ENCODE data around the gene SNORC. TPM values are rescaled to one million over a fixed set of nuclear protein-coding genes. Genes with fewer than 3 reads are reported as not detected.
"Not testable (repeated sequence)": the region's sequence is repeated elsewhere in the genome, so short reads cannot be mapped to it uniquely, and the experiment has no call there.

SNORC gene
- total and polyA plus RNA-seq, 2 of the 13 experiments (the other 11 are each of a cell fraction or from before 2014, with no cell fraction given) = 59.1 to 86.1 TPM

- H3K4me2 ChIP-seq (ENCODE audit: low read depth, low read length); in situ Hi-C loops (cut with HindIII; ENCODE audit: extremely low pct_ligation_motif_present, low pct_unique_long_range_greater_than_20kb): not testable (repeated sequence)
These were observed 37.0 kb downstream of the SNORC start for GRCh38 chr2:232906867-232907717.

GRCh38 chr2:232907718-232908085 lies 37.6 kb downstream of the SNORC start:
- ATAC-seq; FAIRE-seq; H4K20me1 ChIP-seq (ENCODE audit: insufficient read depth, low read length); H3K9ac ChIP-seq (ENCODE audit: insufficient read depth, low read depth, low read length); H3K4me2 ChIP-seq (ENCODE audit: low read depth, low read length); POLR2A ChIA-PET; H3K36me3 ChIP-seq (replicated peaks in 1 of 2; ENCODE audit: control insufficient read depth in 1 of 2, insufficient read depth in 2 of 2, low read length in 2 of 2); H3K4me3 ChIP-seq (replicated peaks in 1 of 3; ENCODE audit: insufficient read depth in 1 of 3, low read depth in 2 of 3, low read length in 3 of 3); intact Hi-C loops (cut with micrococcal nuclease; ENCODE audit: unreplicated experiment); in situ Hi-C loops (cut with HindIII; ENCODE audit: extremely low pct_ligation_motif_present, low pct_unique_long_range_greater_than_20kb); H2AFZ ChIP-seq (ENCODE audit: low read length); H3K27me3 ChIP-seq (ENCODE audit: control insufficient read depth in 1 of 2, insufficient read depth in 2 of 2, low read length in 2 of 2); BruUV-seq (replicated peaks); H3K4me1 ChIP-seq (ENCODE audit: insufficient read depth, low read length); DNase-seq (ENCODE audit: low spot score); H3K79me2 ChIP-seq (ENCODE audit: insufficient read depth, low read length); H3K27ac ChIP-seq (ENCODE audit: extremely low read length, insufficient read depth, low read length); CTCF ChIA-PET (ENCODE audit: low intra/inter-chr PET ratio, low total read pairs): not testable (repeated sequence)
- peaks cover 21% of the 10 kb centered on the region for H3K9me3 ChIP-seq (ENCODE audit: low read length)
- 97% methylated on average over 9 of the region's 9 CpGs for WGBS (ENCODE audit: low lambda C conversion rate)

More at GRCh38 chr2:232906867-232907717, 37.0 kb downstream of the SNORC start:
- H3K9me3 ChIP-seq (ENCODE audit: low read length) = peaks cover 17% of the 10 kb centered on the region
- CTCF ChIA-PET (ENCODE audit: low intra/inter-chr PET ratio, low total read pairs); POLR2A ChIA-PET; H3K27me3 ChIP-seq (ENCODE audit: control insufficient read depth in 1 of 2, insufficient read depth in 2 of 2, low read length in 2 of 2); H3K4me1 ChIP-seq (ENCODE audit: insufficient read depth, low read length); H3K27ac ChIP-seq (ENCODE audit: extremely low read length, insufficient read depth, low read length); H2AFZ ChIP-seq (ENCODE audit: low read length); DNase-seq (ENCODE audit: low spot score); H3K79me2 ChIP-seq (ENCODE audit: insufficient read depth, low read length); H3K9ac ChIP-seq (ENCODE audit: insufficient read depth, low read depth, low read length); H4K20me1 ChIP-seq (ENCODE audit: insufficient read depth, low read length); H3K36me3 ChIP-seq (replicated peaks in 1 of 2; ENCODE audit: control insufficient read depth in 1 of 2, insufficient read depth in 2 of 2, low read length in 2 of 2); BruUV-seq (replicated peaks); intact Hi-C loops (cut with micrococcal nuclease; ENCODE audit: unreplicated experiment); H3K4me3 ChIP-seq (replicated peaks in 1 of 3; ENCODE audit: insufficient read depth in 1 of 3, low read depth in 2 of 3, low read length in 3 of 3); TF ChIP-seq SOX13 (IDR thresholded peaks at IDR 0.05): not testable (repeated sequence)
- ATAC-seq (peak; percentile 46; the same call in 1 of the 3 replicates), FAIRE-seq (peak; percentile 42)
- TF ChIP-seq BCL6 (CRISPR knock-in tag; IDR thresholded peaks at IDR 0.05) = peak; percentile 72
- TF ChIP-seq SOX5 (CRISPR knock-in tag; IDR thresholded peaks at IDR 0.05; ENCODE audit: borderline replicate concordance) = 0 out of 2 replicates have a peak, but pooled peaks have one; percentile 46
- TF ChIP-seq SOX13 (CRISPR knock-in tag; conservative IDR thresholded peaks at IDR 0.05 in 1 of 2, IDR thresholded peaks at IDR 0.05 in 1 of 2) = peak in 1 of 2 experiments; percentile 54; a peak in 1 of 4 replicates
- peak; percentile 53; the same call in 1 of the 2 replicates for TF ChIP-seq RARA (CRISPR knock-in tag; IDR thresholded peaks at IDR 0.05)
- TF ChIP-seq, protein P1, sequence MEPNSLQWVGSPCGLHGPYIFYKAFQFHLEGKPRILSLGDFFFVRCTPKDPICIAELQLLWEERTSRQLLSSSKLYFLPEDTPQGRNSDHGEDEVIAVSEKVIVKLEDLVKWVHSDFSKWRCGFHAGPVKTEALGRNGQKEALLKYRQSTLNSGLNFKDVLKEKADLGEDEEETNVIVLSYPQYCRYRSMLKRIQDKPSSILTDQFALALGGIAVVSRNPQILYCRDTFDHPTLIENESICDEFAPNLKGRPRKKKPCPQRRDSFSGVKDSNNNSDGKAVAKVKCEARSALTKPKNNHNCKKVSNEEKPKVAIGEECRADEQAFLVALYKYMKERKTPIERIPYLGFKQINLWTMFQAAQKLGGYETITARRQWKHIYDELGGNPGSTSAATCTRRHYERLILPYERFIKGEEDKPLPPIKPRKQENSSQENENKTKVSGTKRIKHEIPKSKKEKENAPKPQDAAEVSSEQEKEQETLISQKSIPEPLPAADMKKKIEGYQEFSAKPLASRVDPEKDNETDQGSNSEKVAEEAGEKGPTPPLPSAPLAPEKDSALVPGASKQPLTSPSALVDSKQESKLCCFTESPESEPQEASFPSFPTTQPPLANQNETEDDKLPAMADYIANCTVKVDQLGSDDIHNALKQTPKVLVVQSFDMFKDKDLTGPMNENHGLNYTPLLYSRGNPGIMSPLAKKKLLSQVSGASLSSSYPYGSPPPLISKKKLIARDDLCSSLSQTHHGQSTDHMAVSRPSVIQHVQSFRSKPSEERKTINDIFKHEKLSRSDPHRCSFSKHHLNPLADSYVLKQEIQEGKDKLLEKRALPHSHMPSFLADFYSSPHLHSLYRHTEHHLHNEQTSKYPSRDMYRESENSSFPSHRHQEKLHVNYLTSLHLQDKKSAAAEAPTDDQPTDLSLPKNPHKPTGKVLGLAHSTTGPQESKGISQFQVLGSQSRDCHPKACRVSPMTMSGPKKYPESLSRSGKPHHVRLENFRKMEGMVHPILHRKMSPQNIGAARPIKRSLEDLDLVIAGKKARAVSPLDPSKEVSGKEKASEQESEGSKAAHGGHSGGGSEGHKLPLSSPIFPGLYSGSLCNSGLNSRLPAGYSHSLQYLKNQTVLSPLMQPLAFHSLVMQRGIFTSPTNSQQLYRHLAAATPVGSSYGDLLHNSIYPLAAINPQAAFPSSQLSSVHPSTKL (CRISPR knock-in tag; IDR thresholded peaks at IDR 0.05) = peak; percentile 37; the same call in 1 of the 2 replicates
- whole genome bisulfite sequencing (ENCODE audit: low lambda C conversion rate) = 66% methylated on average over 9 of the region's 10 CpGs
